Endothelial cell of umbilical vein (primary cell): ENCODE data around the gene ITM2C. TPM values are rescaled to one million over a fixed set of nuclear protein-coding genes. Genes with fewer than 3 reads are reported as not detected.

Source experiments
- BruUV-seq: library from RNA; stranded (reverse); fragments of 400-500 nt; replicated peaks from 2 replicates; lab custom pipeline; 2021; lab: Mats Ljungman, UMichigan
- CTCF ChIA-PET: fragments of 300-600, 350-600 bp; sonication (Branson Sonifier 250); formaldehyde crosslinking; loops from one replicate; lab custom pipeline; 2021; ENCODE audit warnings: antibody characterized with exemption, inconsistent platforms; lab: Charles Lee
- POLR2A ChIA-PET: fragments of 300-600, 350-600 bp; sonication (Branson Sonifier 250); formaldehyde crosslinking; loops from one replicate; lab custom pipeline; 2021; ENCODE audit warnings: antibody characterized with exemption, inconsistent platforms; lab: Charles Lee
- DNase-seq: peaks from one replicate; pipeline ENCODE4 v3.0.0-alpha.2; 2011; ENCODE audit warnings: low read depth, low spot score
- FAIRE-seq: peaks from 2 replicates; lab custom pipeline; 2011; peaks lifted over from hg19 to GRCh38; lab: Jason Lieb, UNC
- H2AFZ ChIP-seq: 2 replicates; pipeline ENCODE4 v1.6.0; 2012; ENCODE audit warnings: low read depth, low read length, control low read depth, inconsistent platforms
- H3K27ac ChIP-seq: 2 replicates; pipeline ENCODE4 v1.5.1; 2011; ENCODE audit warnings: low read depth, mild to moderate bottlenecking, control low read depth, low read length, moderate library complexity; ENCODE audit not compliant: insufficient read depth
- H3K27me3 ChIP-seq, 2 experiments: 2 replicates each; pipeline versions ENCODE4 v1.6.0 to v1.6.1; 2011; ENCODE audit warnings: low read length in 2 of 2, mixed read lengths in 1 of 2; ENCODE audit not compliant: control insufficient read depth in 2 of 2, insufficient read depth in 2 of 2
- H3K36me3 ChIP-seq, 2 experiments: 2 replicates in 1 of 2; 3 replicates in 1 of 2; pipeline ENCODE4 v1.5.1; 2011; ENCODE audit warnings: low read length in 2 of 2, mild to moderate bottlenecking in 1 of 2, moderate library complexity in 1 of 2; ENCODE audit not compliant: control insufficient read depth in 2 of 2, insufficient read depth in 2 of 2; ENCODE audit errors: extremely low read depth in 1 of 2
- H3K4me1 ChIP-seq: 3 replicates; pipeline ENCODE4 v1.5.1; 2011; ENCODE audit warnings: mild to moderate bottlenecking, low read length; ENCODE audit not compliant: control insufficient read depth, insufficient read depth; ENCODE audit errors: extremely low read depth
- H3K4me2 ChIP-seq: 2 replicates; pipeline ENCODE4 v1.6.1; 2011; ENCODE audit warnings: low read length, control low read depth, mixed read lengths; ENCODE audit not compliant: insufficient read depth
- H3K4me3 ChIP-seq, 3 experiments: fragments of 200-600 bp in 1 of 3; sonication (generic), shearing (Covaris generic) in 1 of 3; replicated peaks in 1 of 3; 2 replicates each; pipeline ENCODE4 v1.5.1; 2011 to 2016; ENCODE audit warnings: control low read depth in 3 of 3, low read length in 3 of 3, mild to moderate bottlenecking in 2 of 3, inconsistent platforms in 1 of 3, low read depth in 1 of 3, moderate library complexity in 1 of 3; ENCODE audit not compliant: insufficient read depth in 1 of 3
- H3K79me2 ChIP-seq: 2 replicates; pipeline ENCODE4 v1.6.0; 2012; ENCODE audit warnings: low read length, inconsistent platforms; ENCODE audit not compliant: control insufficient read depth, insufficient read depth
- H3K9ac ChIP-seq: replicated peaks from 2 replicates; pipeline ENCODE3; 2011; ENCODE audit warnings: low read length, control low read depth; ENCODE audit not compliant: insufficient read depth; ENCODE audit errors: extremely low read depth
- H3K9me1 ChIP-seq: replicated peaks from 3 replicates; pipeline ENCODE4 v1.6.0; 2011; ENCODE audit warnings: mild to moderate bottlenecking, low read length; ENCODE audit not compliant: control insufficient read depth, insufficient read depth; ENCODE audit errors: extremely low read depth
- H3K9me3 ChIP-seq: replicated peaks from 2 replicates; pipeline ENCODE4 v1.5.1; 2012; ENCODE audit warnings: low read length, inconsistent platforms; ENCODE audit not compliant: control insufficient read depth, insufficient read depth
- H4K20me1 ChIP-seq: replicated peaks from 2 replicates; pipeline ENCODE3; 2011; ENCODE audit warnings: mild to moderate bottlenecking, low read length; ENCODE audit not compliant: control insufficient read depth, insufficient read depth; ENCODE audit errors: extremely low read depth
- CTCF ChIP-seq, 2 donors: IDR thresholded peaks; 1 replicate in 1 of 2; 2 replicates in 1 of 2; pipeline ENCODE4 v1.5.1; 2011; ENCODE audit warnings: low read length in 2 of 2, mild to moderate bottlenecking in 2 of 2, moderate library complexity in 2 of 2, control low read depth in 1 of 2, inconsistent platforms in 1 of 2, low read depth in 1 of 2; ENCODE audit not compliant: insufficient read depth in 1 of 2; ENCODE audit errors: extremely low read depth in 1 of 2
- EZH2 ChIP-seq: IDR thresholded peaks from 2 replicates; pipeline ENCODE4 v1.6.1; 2012; ENCODE audit warnings: borderline replicate concordance, low read depth, mild to moderate bottlenecking, moderate library complexity, low read length, inconsistent platforms; ENCODE audit not compliant: severe bottlenecking
- FOS ChIP-seq: IDR thresholded peaks from 2 replicates; pipeline ENCODE4 v1.6.1; 2011; ENCODE audit warnings: mild to moderate bottlenecking, low read length, moderate library complexity, borderline replicate concordance; ENCODE audit not compliant: insufficient read depth
- GATA2 ChIP-seq: IDR thresholded peaks from 2 replicates; pipeline ENCODE4 v1.7.0; 2011; ENCODE audit warnings: low read depth, mild to moderate bottlenecking, moderate library complexity, mixed read lengths, low read length; ENCODE audit not compliant: insufficient read length, insufficient read depth
- JUN ChIP-seq: IDR thresholded peaks from 2 replicates; pipeline ENCODE4 v1.6.1; 2011; ENCODE audit warnings: borderline replicate concordance, low read depth; ENCODE audit not compliant: insufficient read length, insufficient read depth
- MAX ChIP-seq: IDR thresholded peaks from 2 replicates; pipeline ENCODE4 v1.6.1; 2011; ENCODE audit not compliant: insufficient read depth, insufficient read length
- MYC ChIP-seq: IDR thresholded peaks from one replicate; pipeline ENCODE4 v1.6.1; 2011; ENCODE audit warnings: mild to moderate bottlenecking, low read depth, low read length
- POLR2A ChIP-seq: IDR thresholded peaks from 2 replicates; pipeline ENCODE4 v1.6.1; 2012; ENCODE audit warnings: low read depth, mild to moderate bottlenecking, control low read depth, low read length
- POLR2AphosphoS5 ChIP-seq: IDR thresholded peaks from 2 replicates; pipeline ENCODE4 v1.6.1; 2012; ENCODE audit warnings: low read depth, mild to moderate bottlenecking, control low read depth, low read length, moderate library complexity; ENCODE audit not compliant: insufficient read depth
- dilution Hi-C: fragments of 300-500 bp; cut with MboI; formaldehyde crosslinking; loops from one replicate; pipeline ENCODE4 v1.15.0; 2019; ENCODE audit warnings: low sequenced_read_pairs; ENCODE audit not compliant: extremely low pct_ligation_motif_present
- intact Hi-C: fragments of 100-400 bp; cut with micrococcal nuclease; formaldehyde crosslinking; loops from one replicate; pipeline ENCODE4 v1.10.0; 2022
- polyA plus RNA-seq, 4 experiments: library from polyadenylated mRNA; depleted of rRNA in 3 of 4; stranded (reverse) in 3 of 4; unstranded in 1 of 4; fragments of >200 nt; gene quantifications; 2 replicates each; pipeline versions ENCODE4 v1.2.1 to v1.2.3, GENCODE V29; 2011 to 2012; ENCODE audit warnings: missing spikeins in 1 of 4
- total RNA-seq: library from RNA; stranded (reverse); gene quantifications from 2 replicates; pipeline ENCODE4 v1.2.3, GENCODE V29; 2021

ITM2C gene
- total and polyA plus RNA-seq, 2 donors (not counting 3 experiments of a cell fraction or from before 2014, with no cell fraction given): 12.0 to 12.1 TPM

GRCh38 chr2:230877116-230877758, 12.5 kb downstream of the ITM2C start:
- POLR2A ChIA-PET: no interaction called here
- Histone ChIP-seq H3K9ac (no peak overlapping the region), H4K20me1 (no peaks in the 10 kb centered on the region), H3K79me2 (no peaks in the 10 kb centered on the region), H3K27ac (no peak overlapping the region), H3K27me3 (no peaks in the 10 kb centered on the region), H3K4me2 (no peak overlapping the region), H2AFZ (no peak overlapping the region), H3K9me3 (no peaks in the 10 kb centered on the region), H3K4me3 (no peak overlapping the region), H3K36me3 (no peaks in the 10 kb centered on the region), H3K9me1 (no peaks in the 10 kb centered on the region), H3K4me1 (no peaks in the 10 kb centered on the region)
- BruUV-seq: no TSS peak
- no peak for FAIRE-seq
- CTCF ChIA-PET: interaction anchor here (1.4 kb wide), 1 partner anchor 12 kb away, joined by 3 read pairs; the partner anchor contains the start of gene ITM2C
- no peak for DNase-seq
- TF ChIP-seq MYC (no peak), CTCF (IDR thresholded peaks at IDR 0.05; ENCODE audit: extremely low read depth in 1 of 2, insufficient read depth in 1 of 2, low read depth in 1 of 2, low read length in 2 of 2) (no peak), POLR2A (no peak), MAX (no peak), JUN (no peak), FOS (no peak), EZH2 (no peak), POLR2AphosphoS5 (no peak), GATA2 (no peak)
- intact Hi-C loops (no loop called here), dilution Hi-C loops (no loop called here)
